GM21717 (cell line): ENCODE data around the gene CEACAM19.
"Not testable (repeated sequence)": the region's sequence is repeated elsewhere in the genome, so short reads cannot be mapped to it uniquely, and the experiment has no call there.

ENCODE experiments used
- ATAC-seq: cut with Tn5 transposase; IDR thresholded peaks from one replicate; pipeline ENCODE4 v1.9.1; 2021; ENCODE audit warnings: mild to moderate bottlenecking, moderate library complexity; ENCODE audit not compliant: unreplicated experiment

Gene CEACAM19

GRCh38 chr19:44670027-44670426 lies 1.3 kb upstream of the CEACAM19 start:
- ATAC-seq: not testable (repeated sequence)

- no peak for ATAC-seq
Measured at GRCh38 chr19:44672226-44672625, 944 bp downstream of the CEACAM19 start.

- no peak for ATAC-seq
Measured at GRCh38 chr19:44673510-44673909, 2.2 kb downstream of the CEACAM19 start.

GRCh38 chr19:44675521-44675920 lies 4.2 kb downstream of the CEACAM19 start:
- ATAC-seq: no peak

DNA sequence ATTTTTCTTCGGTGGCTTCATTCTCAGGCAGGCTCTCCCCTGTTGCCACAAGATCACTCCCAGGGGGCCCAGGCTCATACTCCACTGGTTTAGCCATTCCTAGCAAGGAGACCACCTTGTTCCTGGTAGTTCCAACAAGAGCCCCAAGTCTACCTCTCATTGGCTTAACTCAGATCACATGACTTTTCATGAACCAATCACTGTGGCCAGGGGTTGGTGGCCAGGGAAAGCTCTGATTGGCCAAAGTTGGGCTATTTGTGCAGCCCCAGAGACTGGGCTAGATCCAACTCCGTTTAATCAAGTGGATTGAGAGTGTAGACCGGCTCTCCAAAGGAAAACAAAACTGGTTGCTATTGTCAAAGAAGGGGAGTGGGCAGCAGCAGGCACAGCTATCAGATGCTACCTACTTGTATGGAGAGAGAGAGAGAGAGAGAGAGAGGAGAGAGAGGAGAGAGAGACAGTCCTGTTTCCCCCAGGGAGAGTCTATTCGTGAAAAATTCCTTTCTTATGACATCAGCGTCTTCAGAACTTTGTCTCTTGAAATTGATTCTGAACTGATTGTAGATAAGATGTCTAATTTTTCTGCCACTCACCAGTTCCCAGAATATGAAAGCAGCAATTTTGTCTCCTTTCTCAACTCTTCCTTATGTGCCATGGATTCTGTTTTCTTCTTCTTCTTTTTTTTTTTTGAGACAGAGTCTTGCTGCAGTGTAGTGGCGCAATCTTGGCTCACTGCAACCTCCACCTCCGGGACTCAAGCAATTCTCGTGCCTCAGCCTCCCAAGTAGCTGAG lies 5.9 kb downstream of the CEACAM19 start:
- no peak for ATAC-seq

GRCh38 chr19:44680536-44680935 lies 9.3 kb downstream of the CEACAM19 start:
- no peak for ATAC-seq

GRCh38 chr19:44681992-44682790 lies 10.9 kb downstream of the CEACAM19 start:
- no peak for ATAC-seq

- no peak for ATAC-seq
Measured at GRCh38 chr19:44682807-44683206, 11.5 kb downstream of the CEACAM19 start.

DNA sequence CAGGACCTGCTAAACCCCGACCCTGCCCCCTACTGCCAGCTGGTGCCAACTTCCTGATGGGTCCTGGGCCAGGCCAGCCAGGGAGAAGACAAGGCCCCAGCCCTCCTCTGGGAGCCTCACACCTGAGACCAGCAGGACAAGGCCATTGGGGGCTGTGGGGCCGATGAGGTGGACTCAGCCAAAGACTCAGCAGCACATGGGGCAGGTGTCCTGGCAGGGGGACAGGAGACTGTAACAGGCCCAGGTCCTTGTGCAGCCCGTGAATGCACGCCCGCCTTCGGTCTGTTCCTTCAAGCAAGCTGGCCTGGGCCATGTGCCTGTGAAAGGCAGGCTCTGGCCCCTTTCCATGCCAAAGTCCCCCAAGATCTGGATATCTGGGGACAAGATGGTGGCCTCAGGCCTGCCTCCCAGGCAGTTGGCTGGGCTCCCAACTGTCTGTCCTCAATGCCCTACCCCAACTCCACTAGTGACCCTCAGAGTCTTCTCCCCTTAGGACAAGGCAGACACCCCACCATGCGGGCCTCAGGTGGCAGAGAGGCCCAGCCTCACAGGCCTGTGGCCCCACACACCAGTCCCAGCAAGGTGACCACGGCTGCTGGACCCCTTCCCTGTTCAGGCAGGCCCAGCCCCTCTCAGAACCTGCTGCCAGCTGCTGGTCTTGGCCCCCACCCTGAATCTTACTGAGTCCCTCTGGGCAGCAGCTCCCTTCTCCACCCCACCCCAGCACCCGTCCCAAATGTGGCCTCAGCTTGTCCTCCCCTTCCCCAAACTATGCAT lies 12.3 kb downstream of the CEACAM19 start:
- no peak for ATAC-seq

GRCh38 chr19:44684396-44684795 lies 13.1 kb downstream of the CEACAM19 start:
- ATAC-seq: not testable (repeated sequence)

- ATAC-seq: no peak
Measured at GRCh38 chr19:44684892-44685863, 13.9 kb downstream of the CEACAM19 start.

- ATAC-seq: no peak
Measured at GRCh38 chr19:44685877-44686276, 14.6 kb downstream of the CEACAM19 start.

DNA sequence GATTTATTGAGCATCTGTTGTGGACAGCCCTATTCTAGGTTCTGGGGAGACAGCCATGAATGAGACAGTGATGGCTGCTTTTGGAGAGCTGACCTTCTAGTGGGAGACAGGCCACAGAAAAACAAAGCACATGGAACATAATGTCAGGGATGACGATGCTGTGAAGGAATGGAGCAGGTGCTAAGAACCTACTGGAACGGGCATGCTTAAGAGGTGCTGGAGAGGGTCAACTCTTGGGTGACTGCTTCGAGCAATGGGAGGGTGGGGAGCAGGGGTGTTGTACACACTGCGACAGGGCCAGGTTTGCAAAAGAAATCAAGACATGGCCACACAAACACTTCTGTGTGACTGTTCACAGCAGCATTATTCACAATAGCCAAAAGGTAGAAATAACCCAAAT lies 15.6 kb downstream of the CEACAM19 start:
- no peak for ATAC-seq

DNA sequence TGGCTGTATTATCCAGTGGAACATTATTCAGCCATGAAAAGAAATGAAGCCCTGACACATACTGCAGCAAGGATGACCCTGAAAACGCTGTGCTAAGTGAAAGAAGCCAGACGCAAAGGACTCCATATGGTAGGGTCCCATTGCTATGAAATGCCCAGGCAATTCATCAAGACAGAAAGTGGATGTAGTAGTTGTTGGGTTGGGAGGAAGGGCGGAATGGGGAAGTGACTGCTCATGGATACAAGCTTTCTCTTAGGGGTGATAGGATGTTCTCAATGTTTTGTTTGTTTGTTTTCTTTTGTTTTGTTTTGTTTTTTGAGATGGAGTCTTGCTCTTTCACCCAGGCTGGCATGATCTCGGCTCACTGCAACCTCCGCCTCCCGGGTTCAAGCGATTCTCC lies 16.6 kb downstream of the CEACAM19 start:
- no peak for ATAC-seq

GRCh38 chr19:44689290-44690130 lies 18.2 kb downstream of the CEACAM19 start:
- no peak for ATAC-seq

DNA sequence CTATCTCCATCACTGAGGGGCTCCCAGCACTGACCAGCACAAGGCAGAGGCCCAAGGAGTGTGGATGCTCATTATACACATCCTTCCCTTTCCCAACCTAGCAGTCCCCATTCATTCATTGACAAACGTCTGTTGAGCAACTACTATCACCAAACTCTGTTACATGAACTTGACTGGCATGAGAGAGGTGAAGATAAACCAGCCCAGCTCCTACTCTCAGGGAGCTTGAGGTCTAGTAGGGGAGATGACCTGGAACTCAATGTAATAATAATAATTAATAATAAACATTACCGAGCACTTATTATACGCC lies 18.8 kb downstream of the CEACAM19 start:
- no peak for ATAC-seq

DNA sequence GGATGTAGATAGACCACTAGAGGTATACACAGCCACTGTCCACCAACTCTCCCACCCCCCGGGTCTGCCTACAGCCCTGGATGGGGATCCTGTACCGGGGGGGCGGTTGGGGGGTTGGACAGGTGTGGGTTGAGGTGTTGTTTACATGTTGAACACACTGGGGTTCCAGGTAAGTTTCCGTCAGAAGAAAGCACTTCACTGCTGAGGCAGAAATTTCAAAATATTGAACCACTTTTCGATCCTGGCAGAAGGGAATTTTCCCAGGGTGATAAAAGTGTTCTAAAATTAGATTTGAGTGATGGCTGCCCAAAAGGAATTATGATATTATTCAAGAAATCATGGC lies 21.1 kb downstream of the CEACAM19 start:
- peak; percentile 17 for ATAC-seq

GRCh38 chr19:44694184-44694579 lies 22.9 kb downstream of the CEACAM19 start:
- no peak for ATAC-seq

GRCh38 chr19:44696939-44697669 lies 25.8 kb downstream of the CEACAM19 start:
- no peak for ATAC-seq
